Islet precursor cell (in vitro differentiated cells): Measurements from ENCODE around the gene ANXA2R.

ENCODE experiments used
- DNase-seq: peaks from one replicate; pipeline ENCODE4 v3.0.0-alpha.2; 2018

The ANXA2R gene

GRCh38 chr5:42994555-42995359 lies 45.4 kb downstream of the ANXA2R start:
- DNase-seq, result peak; percentile 94

- no peak for DNase-seq
These were observed 45.9 kb downstream of the ANXA2R start for GRCh38 chr5:42994246-42994554.

DNA sequence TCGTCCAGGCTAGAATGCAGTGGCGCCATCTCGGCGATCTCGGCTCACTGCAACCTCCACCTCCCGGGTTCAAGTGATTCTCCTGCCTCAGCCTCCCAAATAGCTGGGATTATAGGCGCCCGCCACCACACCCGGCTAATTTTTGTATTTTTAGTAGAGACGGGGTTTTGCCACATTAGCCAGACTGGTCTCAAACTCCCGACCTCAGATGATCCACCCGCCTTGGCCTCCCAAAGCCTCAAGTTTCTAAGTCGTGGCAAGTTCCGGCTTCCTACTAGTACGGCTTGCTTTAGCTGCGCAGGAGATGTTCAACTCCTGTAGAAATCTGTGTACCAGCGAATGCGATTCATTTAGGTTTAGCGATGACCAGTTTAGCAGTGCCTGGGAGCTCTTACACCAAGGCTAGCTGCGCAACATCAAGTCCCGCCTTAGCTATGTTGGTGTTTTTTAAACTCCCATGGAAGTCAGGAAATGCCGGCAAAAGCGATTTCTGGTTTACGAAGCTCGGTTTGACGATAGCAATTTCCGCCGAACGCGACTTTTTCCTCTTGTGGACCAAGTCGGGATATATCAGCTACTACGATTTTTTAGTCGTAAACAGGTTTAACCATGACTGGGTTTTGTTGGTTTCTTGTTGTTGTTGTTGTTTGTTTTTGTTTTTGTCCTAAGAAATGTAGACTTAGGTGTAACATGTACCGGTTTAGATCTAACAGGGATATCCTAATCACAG lies 46.4 kb downstream of the ANXA2R start:
- DNase-seq, result peak; percentile 61

GRCh38 chr5:42992088-42992879 lies 47.8 kb downstream of the ANXA2R start:
- peak; percentile 87 for DNase-seq

- DNase-seq, result peak; percentile 53
These were observed 48.6 kb downstream of the ANXA2R start for GRCh38 chr5:42991404-42992087.

DNA sequence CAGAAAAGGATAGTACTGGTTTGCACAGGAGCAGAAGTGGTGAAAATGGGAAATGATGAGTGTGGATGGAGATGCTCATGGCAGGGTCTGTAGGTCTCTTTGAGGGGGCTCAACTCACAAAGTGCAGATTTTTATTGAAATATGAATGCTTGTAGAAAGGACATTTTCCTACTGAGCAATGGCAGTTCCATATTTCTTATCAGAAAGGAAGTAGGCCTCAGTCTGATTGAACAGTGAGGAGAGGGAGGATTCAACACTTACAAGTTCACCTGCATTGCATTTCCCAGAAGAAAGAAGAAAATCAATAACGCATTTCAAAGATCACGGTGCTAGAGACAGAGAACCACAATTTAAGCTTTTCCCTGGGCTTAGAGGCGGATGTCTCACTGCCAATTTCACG lies 49.2 kb downstream of the ANXA2R start:
- no peak for DNase-seq
